GM23338 (cell line): ENCODE results near the gene ARFGEF2. TPM values are rescaled to one million over a fixed set of nuclear protein-coding genes. Genes with fewer than 3 reads are reported as not detected.

ENCODE experiments used
- ATAC-seq: fragments of 200-7000 bp; cut with Tn5 transposase; 3 replicates; pipeline ENCODE4 v1.9.1; 2020
- DNase-seq: peaks from one replicate; pipeline ENCODE4 v3.0.0-alpha.2; 2015; ENCODE audit warnings: low spot score
- H2AFZ ChIP-seq: fragments of 200-600 bp; sonication (generic); 2 replicates; pipeline ENCODE4 v1.8.0; 2016; ENCODE audit warnings: antibody characterized with exemption, mild to moderate bottlenecking, moderate library complexity
- H3F3A ChIP-seq: fragments of 200-600 bp; sonication (generic); replicated peaks from 2 replicates; pipeline ENCODE4 v1.8.0; 2017; ENCODE audit warnings: antibody characterized with exemption, mixed run types, low read depth
- H3K27ac ChIP-seq: fragments of 200-600 bp; sonication (generic); 2 replicates; pipeline ENCODE4 v1.6.1; 2016; ENCODE audit warnings: low read depth
- H3K27me3 ChIP-seq: fragments of 200-600 bp; sonication (generic); 2 replicates; pipeline ENCODE4 v1.8.0; 2016; ENCODE audit warnings: mild to moderate bottlenecking, mixed run types, moderate library complexity; ENCODE audit not compliant: insufficient read depth
- H3K36me3 ChIP-seq: fragments of 200-600 bp; sonication (generic); 2 replicates; pipeline ENCODE4 v1.8.0; 2016; ENCODE audit warnings: mild to moderate bottlenecking; ENCODE audit not compliant: insufficient read depth
- H3K4me1 ChIP-seq: fragments of 200-600 bp; sonication (generic); 2 replicates; pipeline ENCODE4 v1.8.0; 2016; ENCODE audit warnings: mild to moderate bottlenecking, moderate library complexity; ENCODE audit not compliant: insufficient read depth
- H3K4me2 ChIP-seq: fragments of 200-600 bp; sonication (generic); 2 replicates; pipeline ENCODE4 v1.7.1; 2017; ENCODE audit warnings: mixed run types
- H3K4me3 ChIP-seq: fragments of 200-600 bp; sonication (generic); 2 replicates; pipeline ENCODE4 v1.6.1; 2016; ENCODE audit warnings: mixed run types
- H3K79me2 ChIP-seq: fragments of 200-600 bp; sonication (generic); replicated peaks from 2 replicates; pipeline ENCODE4 v1.8.0; 2017; ENCODE audit warnings: mild to moderate bottlenecking; ENCODE audit not compliant: insufficient read depth
- H3K9me2 ChIP-seq: fragments of 200-600 bp; sonication (generic); 2 replicates; pipeline ENCODE4 v1.8.0; 2017; ENCODE audit not compliant: insufficient read depth
- H4K20me1 ChIP-seq: fragments of 200-600 bp; sonication (generic); replicated peaks from 2 replicates; pipeline ENCODE4 v1.8.0; 2017; ENCODE audit warnings: mild to moderate bottlenecking; ENCODE audit not compliant: insufficient read depth
- H3K27ac Mint-ChIP-seq: 2 replicates; pipeline ENCODE4 v1.8.0; 2020; ENCODE audit warnings: inconsistent platforms, mild to moderate bottlenecking, moderate library complexity, mixed read lengths
- H3K27me3 Mint-ChIP-seq: 3 replicates; pipeline ENCODE4 v1.8.0; 2022; ENCODE audit warnings: low read depth, mild to moderate bottlenecking, moderate library complexity, mixed read lengths, inconsistent platforms; ENCODE audit not compliant: insufficient read depth, poor library complexity
- H3K36me3 Mint-ChIP-seq: 3 replicates; pipeline ENCODE4 v1.8.0; 2021; ENCODE audit warnings: low read depth, mild to moderate bottlenecking, inconsistent platforms, moderate library complexity, mixed read lengths
- H3K4me1 Mint-ChIP-seq: 3 replicates; pipeline ENCODE4 v1.8.0; 2020; ENCODE audit warnings: mild to moderate bottlenecking, inconsistent platforms, mixed read lengths
- H3K4me3 Mint-ChIP-seq: 3 replicates; pipeline ENCODE4 v1.8.0; 2021; ENCODE audit warnings: moderate library complexity, mild to moderate bottlenecking, inconsistent platforms, mixed read lengths
- H3K9me3 Mint-ChIP-seq: 3 replicates; pipeline ENCODE4 v1.8.0; 2020; ENCODE audit warnings: moderate library complexity, mild to moderate bottlenecking, inconsistent platforms, mixed read lengths
- CREB1 ChIP-seq: fragments of 250-450 bp; sonication (Bioruptor Pico); IDR thresholded peaks from 2 replicates; pipeline ENCODE4 v1.5.0; 2020; ENCODE audit warnings: low read depth, mild to moderate bottlenecking, moderate library complexity
- CTCF ChIP-seq, 2 experiments: fragments of 200-600 bp in 1 of 2; sonication (generic) in 1 of 2; conservative IDR thresholded peaks; 2 replicates each; pipeline versions ENCODE4 v1.5.1 to v1.6.1; 2016 to 2017; ENCODE audit warnings: antibody characterized with exemption in 2 of 2, low read depth in 2 of 2, mild to moderate bottlenecking in 2 of 2, moderate library complexity in 1 of 2
- ETS1 ChIP-seq: IDR thresholded peaks from 2 replicates; pipeline ENCODE4 v1.6.1; 2016; ENCODE audit warnings: antibody characterized with exemption
- EZH2 ChIP-seq: fragments of 200-600 bp; sonication (generic); IDR thresholded peaks from one replicate; pipeline ENCODE4 v1.8.0; 2017; ENCODE audit warnings: antibody characterized with exemption, mild to moderate bottlenecking, low read depth; ENCODE audit not compliant: unreplicated experiment
- EZH2phosphoT487 ChIP-seq: fragments of 200-600 bp; sonication (generic); IDR thresholded peaks from one replicate; pipeline ENCODE4 v1.8.1; 2018; ENCODE audit warnings: antibody characterized with exemption; ENCODE audit not compliant: unreplicated experiment
- JUNB ChIP-seq: IDR thresholded peaks from one replicate; pipeline ENCODE4 v1.6.1; 2016; ENCODE audit warnings: antibody characterized with exemption; ENCODE audit not compliant: unreplicated experiment
- NANOG ChIP-seq: IDR thresholded peaks from 2 replicates; pipeline ENCODE4 v1.6.1; 2016; ENCODE audit warnings: antibody characterized with exemption, borderline replicate concordance
- POLR2AphosphoS5 ChIP-seq: IDR thresholded peaks from 2 replicates; pipeline ENCODE4 v1.6.1; 2016; ENCODE audit warnings: antibody characterized with exemption, low read depth
- REST ChIP-seq: IDR thresholded peaks from one replicate; pipeline ENCODE4 v1.6.1; 2018; ENCODE audit warnings: antibody characterized with exemption; ENCODE audit not compliant: unreplicated experiment
- STAT1 ChIP-seq: IDR thresholded peaks from one replicate; pipeline ENCODE4 v1.6.1; 2016; ENCODE audit warnings: antibody characterized with exemption; ENCODE audit not compliant: unreplicated experiment
- ZNF114 ChIP-seq: fragments of 250-450 bp; sonication (Bioruptor Pico); IDR thresholded peaks from 2 replicates; pipeline ENCODE4 v1.5.0; 2020; ENCODE audit warnings: mild to moderate bottlenecking, moderate library complexity
- ZNF331 ChIP-seq: fragments of 250-450 bp; sonication (Bioruptor Pico); IDR thresholded peaks from 2 replicates; pipeline ENCODE4 v1.5.0; 2020; ENCODE audit warnings: low read depth, mild to moderate bottlenecking, moderate library complexity
- ZNF462 ChIP-seq: fragments of 250-450 bp; sonication (Bioruptor Pico); IDR thresholded peaks from 2 replicates; pipeline ENCODE4 v1.5.0; 2020; ENCODE audit warnings: mild to moderate bottlenecking, moderate library complexity
- polyA plus RNA-seq: library from polyadenylated mRNA; unstranded; fragments of >200 nt; fragmentation: Nextera tagmentation; extraction: Ambion mirVana; gene quantifications from 2 replicates; pipeline ENCODE4 v1.2.1, GENCODE V29; 2016
- total RNA-seq: library from RNA; depleted of rRNA; stranded (reverse); fragments of >200 nt; shearing (Covaris generic); gene quantifications from 2 replicates; pipeline ENCODE4 v1.2.3, GENCODE V29; 2014

ARFGEF2 gene
- total and polyA plus RNA-seq, 2 experiments from 2014 or later, result 7.2 to 25.5 TPM

- Histone ChIP-seq H3F3A (no peaks in the 10 kb centered on the region), H2AFZ (no peak overlapping the region), H3K79me2 (no peaks in the 10 kb centered on the region), H3K27me3 (no peaks in the 10 kb centered on the region), H4K20me1 (no peaks in the 10 kb centered on the region), H3K4me1 (no peaks in the 10 kb centered on the region), H3K27ac (no peak overlapping the region), H3K4me2 (no peak overlapping the region), H3K9me2 (no peaks in the 10 kb centered on the region), H3K36me3 (peaks cover 7% of the 10 kb centered on the region), H3K4me3 (no peak overlapping the region)
- Mint-ChIP-seq H3K27me3 (no peaks in the 10 kb centered on the region), H3K36me3 (peaks cover 41% of the 10 kb centered on the region), H3K4me1 (no peaks in the 10 kb centered on the region), H3K4me3 (no peak overlapping the region), H3K9me3 (no peaks in the 10 kb centered on the region), H3K27ac (no peak overlapping the region)
- DNase-seq (no peak), ATAC-seq (no peak)
- TF ChIP-seq CREB1 (CRISPR knock-in tag) (no peak), POLR2AphosphoS5 (no peak), ZNF462 (CRISPR knock-in tag) (no peak), CTCF (conservative IDR thresholded peaks at IDR 0.05; ENCODE audit: low read depth in 2 of 2) (no peak), JUNB (no peak), EZH2 (no peak), EZH2phosphoT487 (no peak), ZNF331 (CRISPR knock-in tag) (no peak), ETS1 (no peak), STAT1 (no peak), NANOG (no peak), REST (no peak), ZNF114 (CRISPR knock-in tag) (no peak)
Observed at GRCh38 chr20:48956052-48956451, 34.5 kb downstream of the ARFGEF2 start.
